Jurkat, Clone E6-1 (cell line): ENCODE results near the gene SCYGR4.

ENCODE experiments used
- DNase-seq: peaks from one replicate; pipeline ENCODE4 v3.0.0-alpha.2; 2011; ENCODE audit warnings: low read depth, low spot score
- H3K4me3 ChIP-seq: 2 replicates; pipeline ENCODE4 v1.5.1; 2011; ENCODE audit warnings: mild to moderate bottlenecking, low read length, control low read depth, moderate library complexity

SCYGR4 gene

DNA sequence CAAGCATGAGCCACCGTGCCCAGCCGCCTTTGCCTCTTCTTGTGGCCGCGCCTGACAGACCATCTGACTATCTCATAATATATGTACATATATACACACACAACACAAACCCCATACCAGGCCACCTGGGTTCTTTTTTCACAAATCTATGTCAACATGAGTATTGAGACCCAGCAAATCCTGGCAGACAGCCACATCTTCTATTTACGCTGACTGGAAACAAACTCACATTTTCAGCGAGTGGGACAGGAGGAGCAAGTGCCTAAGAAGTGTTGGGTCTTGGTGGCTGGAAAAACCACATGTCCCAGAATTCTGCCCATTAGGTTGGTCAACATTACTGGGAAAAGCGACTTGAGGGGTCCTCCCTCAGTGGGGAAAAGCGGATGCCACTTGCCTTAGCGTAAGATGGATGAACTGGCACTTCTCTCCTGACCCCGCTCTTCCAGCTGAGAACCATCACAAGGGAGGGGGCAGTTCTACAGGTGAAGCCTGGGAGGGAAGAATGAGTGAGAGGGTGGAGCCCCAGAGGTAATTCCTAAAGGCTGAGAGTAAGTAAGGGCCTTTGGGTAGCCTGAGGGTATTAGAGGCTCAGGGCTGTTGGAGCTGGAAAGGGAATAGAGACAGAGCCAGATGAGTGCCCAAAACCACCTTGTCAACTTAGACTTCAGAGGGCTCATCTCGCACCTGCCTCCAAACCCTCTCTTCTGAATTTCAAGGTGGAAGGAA, 4.6 kb upstream of the SCYGR4 start:
- H3K4me3 ChIP-seq = no peak overlapping the region
- no peak for DNase-seq

DNA sequence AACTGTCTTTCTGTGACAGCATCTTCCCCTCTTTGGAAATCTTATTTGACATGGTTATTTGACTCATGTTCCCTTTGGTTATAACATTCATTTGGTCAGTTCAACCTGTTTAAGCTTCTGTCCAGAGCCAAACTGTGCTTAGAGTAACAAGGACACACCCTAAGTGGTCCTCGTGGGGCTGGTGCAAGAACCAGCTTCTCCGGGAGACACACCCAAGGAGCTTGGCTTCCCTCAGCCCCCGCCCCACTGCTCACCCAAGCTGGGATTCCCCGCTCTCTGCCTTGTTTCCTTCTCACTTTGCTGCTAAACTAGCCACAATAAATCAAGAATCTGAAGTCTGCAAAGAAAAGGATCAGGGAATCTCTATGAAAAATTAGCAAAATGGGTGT, 4.0 kb upstream of the SCYGR4 start:
- H3K4me3 ChIP-seq = no peak overlapping the region
- DNase-seq = no peak

DNA sequence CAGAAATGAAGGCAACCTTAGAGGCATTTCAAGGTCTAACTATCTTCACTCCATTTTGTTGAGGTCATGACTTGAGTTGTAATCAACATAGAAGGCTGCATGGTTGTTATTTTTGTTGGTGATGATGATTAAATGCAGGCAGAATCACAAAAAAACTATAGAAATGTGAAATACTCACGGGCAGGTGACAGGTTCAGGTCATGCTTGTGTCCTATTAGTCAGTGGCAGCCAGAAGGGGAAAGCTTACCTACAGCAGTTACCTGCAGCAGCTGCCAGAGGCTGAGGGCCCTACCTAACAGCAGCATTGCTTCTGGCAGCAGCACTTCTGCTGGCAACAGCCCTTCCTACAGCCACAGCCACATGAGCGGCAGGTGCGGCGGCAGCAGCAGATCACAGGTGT, 3.1 kb upstream of the SCYGR4 start:
- no peak overlapping the region for H3K4me3 ChIP-seq
- DNase-seq = no peak

GRCh38 chr2:227614740-227615139, 2.6 kb upstream of the SCYGR4 start, which contains the start of gene SCYGR3:
Gene SCYGR3 (minus strand): TSS chr2:227614840. CDS start chr2:227614840, 0 bp downstream.
- no peak for DNase-seq
- H3K4me3 ChIP-seq = no peak within 1 kb of the TSS

DNA sequence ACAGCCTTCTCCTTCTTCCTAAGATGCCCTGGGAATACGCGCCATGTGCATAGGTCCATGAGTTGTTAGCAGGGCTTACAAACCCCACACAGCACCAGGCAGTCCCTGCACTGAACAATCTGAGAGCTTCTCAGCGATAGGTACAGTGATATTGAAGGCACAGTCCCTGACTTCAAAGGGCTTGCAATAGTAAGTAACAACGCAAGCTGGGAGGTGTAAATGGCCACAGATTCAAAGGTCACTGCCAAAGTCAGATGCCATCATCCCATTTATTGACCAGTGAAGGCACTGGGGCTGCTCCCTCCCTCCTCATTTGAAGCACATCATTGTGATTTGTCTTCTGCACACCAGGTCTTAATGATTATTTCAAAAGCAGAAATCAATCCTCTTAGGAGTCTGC, 2.1 kb upstream of the SCYGR4 start:
- H3K4me3 ChIP-seq = no peak overlapping the region
- no peak for DNase-seq

DNA sequence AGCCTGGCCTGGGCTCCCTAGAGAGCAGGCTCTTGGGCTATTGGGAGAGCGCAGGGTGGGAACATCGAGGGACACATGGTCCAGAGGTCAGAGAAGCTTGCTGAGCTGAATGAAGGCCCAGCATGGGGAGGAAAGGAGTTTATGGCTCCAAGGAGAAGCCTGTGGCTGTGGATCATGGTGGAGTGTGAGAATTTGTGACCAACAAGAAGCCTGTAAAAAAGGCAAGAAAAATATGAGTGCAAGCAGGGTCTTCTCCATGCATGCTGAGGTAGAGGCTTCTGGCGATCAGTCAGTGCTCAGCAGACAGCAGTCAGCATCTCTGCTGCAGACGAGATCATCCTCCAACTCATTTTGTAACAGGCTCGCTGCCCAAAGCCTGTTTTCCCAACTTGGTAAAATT, 1.4 kb upstream of the SCYGR4 start:
- H3K4me3 ChIP-seq = no peak overlapping the region
- no peak for DNase-seq

- H3K4me3 ChIP-seq = no peak overlapping the region
- DNase-seq = no peak
Observed at GRCh38 chr2:227616631-227617030, 667 bp upstream of the SCYGR4 start.

- DNase-seq = no peak
- H3K4me3 ChIP-seq = no peak overlapping the region
Observed at GRCh38 chr2:227623226-227623625, 5.9 kb downstream of the SCYGR4 start.

DNA sequence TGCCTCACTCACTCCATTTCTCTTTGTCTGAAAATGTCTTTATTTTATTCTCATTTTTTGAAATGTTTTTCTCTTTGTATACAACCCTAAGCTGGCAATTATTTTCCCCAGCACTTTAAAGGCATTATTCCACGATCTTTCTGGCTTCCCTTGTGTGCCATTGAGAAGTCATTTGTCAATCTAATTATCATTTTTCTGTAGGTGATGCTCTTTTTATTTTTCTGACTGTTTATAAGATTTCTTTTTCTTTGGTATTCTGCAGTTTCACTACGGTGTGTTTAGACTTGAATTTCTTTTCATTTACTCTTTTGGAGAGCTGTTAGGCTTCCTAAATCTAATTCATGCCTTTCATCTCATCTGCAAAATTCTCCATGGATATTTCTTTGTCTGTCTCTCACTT, 8.1 kb downstream of the SCYGR4 start:
- DNase-seq = no peak
- no peak overlapping the region for H3K4me3 ChIP-seq

- no peak overlapping the region for H3K4me3 ChIP-seq
- no peak for DNase-seq
Observed at GRCh38 chr2:227626580-227627151, 9.4 kb downstream of the SCYGR4 start.

DNA sequence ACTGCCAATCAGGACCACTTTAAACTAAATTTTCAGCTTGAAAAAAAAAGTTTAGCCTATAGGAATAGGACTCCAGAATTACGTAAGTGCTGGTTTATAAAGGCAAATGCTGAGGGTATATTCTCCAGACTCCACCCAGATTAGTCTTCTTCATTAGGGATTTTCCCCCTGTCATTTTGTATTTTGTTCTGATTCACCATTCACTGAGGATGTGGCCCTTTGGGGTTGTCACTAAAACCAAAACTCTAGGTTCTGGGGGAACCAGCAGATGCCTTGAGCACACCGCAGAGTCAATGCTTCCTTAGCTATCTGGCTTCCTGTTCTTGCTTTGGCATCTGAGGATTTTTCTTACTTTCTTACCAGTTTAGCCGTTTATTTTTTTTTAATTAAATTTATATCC, 10.5 kb downstream of the SCYGR4 start:
- H3K4me3 ChIP-seq = no peak overlapping the region
- DNase-seq = no peak

GRCh38 chr2:227629435-227629834, 12.1 kb downstream of the SCYGR4 start:
- DNase-seq = no peak
- no peak overlapping the region for H3K4me3 ChIP-seq

GRCh38 chr2:227630322-227630721, 13.0 kb downstream of the SCYGR4 start:
- H3K4me3 ChIP-seq = no peak overlapping the region
- DNase-seq = no peak

DNA sequence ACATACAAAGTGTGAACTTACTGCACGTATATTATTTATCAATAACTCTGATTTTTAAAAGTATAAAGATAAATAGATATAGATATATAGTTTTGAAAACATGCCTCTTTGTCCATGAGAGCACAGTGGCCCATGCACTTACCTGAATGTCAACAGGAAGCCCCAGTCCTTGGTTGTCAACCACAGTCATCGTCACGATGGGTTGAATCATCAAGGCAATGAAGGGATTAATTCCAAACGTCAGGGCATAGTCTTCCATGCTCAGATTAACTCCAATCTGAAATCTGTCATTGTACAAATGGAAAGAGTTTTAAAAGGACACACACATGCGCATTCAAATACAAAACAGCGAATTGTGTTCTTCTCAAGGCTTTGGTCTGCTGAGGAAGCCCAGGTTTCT, 15.5 kb downstream of the SCYGR4 start:
- no peak overlapping the region for H3K4me3 ChIP-seq

DNA sequence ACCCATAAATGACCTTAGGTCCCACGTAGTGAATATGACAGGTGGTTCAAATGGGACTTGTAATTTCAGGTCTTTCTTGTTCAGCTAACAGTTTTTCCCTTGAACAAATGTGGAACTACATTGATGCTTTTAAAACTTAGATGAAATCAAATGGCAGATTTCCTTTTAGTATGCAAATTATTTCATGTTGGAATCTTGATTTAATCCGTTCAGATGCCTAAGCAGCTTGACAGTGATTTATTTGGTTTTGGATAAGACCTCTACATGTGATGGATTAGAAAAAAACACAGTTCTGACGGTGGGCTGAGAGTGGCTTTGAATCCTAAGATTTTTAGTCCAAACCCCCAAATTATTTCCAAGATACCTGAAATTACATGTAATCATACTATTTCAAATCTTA, 16.9 kb downstream of the SCYGR4 start:
- no peak for DNase-seq
- no peak overlapping the region for H3K4me3 ChIP-seq

More for the DNA sequence above, 15.5 kb downstream of the SCYGR4 start:
- no peak for DNase-seq

DNA sequence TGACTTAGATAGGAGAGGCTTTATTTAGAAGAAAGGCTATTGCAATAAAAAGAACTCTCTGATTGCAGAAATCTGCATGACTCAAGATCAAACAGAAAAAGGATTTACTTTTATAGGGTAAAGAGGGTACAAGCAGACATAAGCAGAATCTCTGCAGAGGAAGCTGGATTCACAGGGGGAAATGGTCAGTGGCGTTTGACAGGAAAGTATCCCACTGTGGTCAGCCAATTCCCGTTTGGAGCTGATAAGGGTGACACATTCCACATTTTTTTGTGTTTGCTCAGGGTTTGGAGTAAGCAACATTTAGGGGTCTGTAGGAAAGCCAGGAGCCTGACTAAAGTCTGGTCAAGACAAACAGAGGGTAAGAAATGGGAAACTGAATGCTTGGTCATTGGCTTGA, 25.4 kb downstream of the SCYGR4 start:
- DNase-seq = no peak

GRCh38 chr2:227643990-227644551, 26.8 kb downstream of the SCYGR4 start:
- no peak overlapping the region for H3K4me3 ChIP-seq
- no peak for DNase-seq

More for the DNA sequence above, 25.4 kb downstream of the SCYGR4 start:
- no peak overlapping the region for H3K4me3 ChIP-seq

GRCh38 chr2:227653419-227653818, 36.1 kb downstream of the SCYGR4 start:
- H3K4me3 ChIP-seq = no peak overlapping the region
- no peak for DNase-seq

DNA sequence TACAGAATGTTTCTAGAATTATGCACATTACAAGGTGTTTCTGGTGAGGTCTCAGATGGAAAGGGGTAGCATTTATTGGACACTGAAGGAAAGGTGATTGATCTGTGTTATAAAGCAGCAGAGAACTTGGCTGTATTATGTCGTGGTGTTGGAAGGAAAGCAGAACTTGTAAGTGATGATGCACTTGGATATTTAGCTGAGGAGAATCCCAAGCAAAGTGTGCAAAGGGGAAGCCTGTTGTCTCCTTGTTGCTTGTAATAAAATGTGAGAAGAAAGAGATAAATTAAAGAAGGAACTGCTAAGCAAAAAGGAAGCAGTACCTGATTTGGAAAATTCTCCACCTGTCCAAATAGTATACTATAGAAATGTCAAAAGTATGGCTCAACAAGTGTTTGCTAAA, 37.1 kb downstream of the SCYGR4 start:
- H3K4me3 ChIP-seq = no peak overlapping the region
- DNase-seq = no peak

DNA sequence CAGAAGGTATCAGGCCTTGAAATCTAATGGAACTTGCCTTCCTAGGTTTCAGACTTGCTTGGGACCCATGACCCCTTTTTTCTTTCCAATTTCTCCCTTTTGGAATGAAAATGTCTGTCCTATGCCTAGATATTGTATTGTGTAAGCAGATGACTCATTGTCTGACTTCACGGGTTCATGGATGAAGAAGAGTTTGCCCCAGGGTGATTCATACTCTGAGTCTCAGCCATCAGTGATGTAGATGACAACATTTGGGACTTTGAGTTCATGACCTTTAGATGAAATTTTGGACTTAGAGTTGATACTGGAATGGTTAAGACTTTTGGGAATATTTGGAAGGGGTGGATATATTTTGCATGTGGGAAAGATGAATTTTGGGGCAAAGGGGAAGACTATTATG, 38.2 kb downstream of the SCYGR4 start:
- DNase-seq = no peak
- H3K4me3 ChIP-seq = no peak overlapping the region
